Bronchial epithelial cell (primary cell): ENCODE results near the gene RASEF. TPM values are rescaled to one million over a fixed set of nuclear protein-coding genes. Genes with fewer than 3 reads are reported as not detected.
A peak's percentile ranks its signal among the peaks of the same experiment; 100 is the strongest.

Source experiments
- DNase-seq: peaks from one replicate; pipeline ENCODE4 v3.0.0-alpha.2; 2010; ENCODE audit warnings: low read depth
- FAIRE-seq: peaks from 2 replicates; lab custom pipeline; 2011; peaks lifted over from hg19 to GRCh38; lab: Jason Lieb, UNC
- H3K27me3 ChIP-seq: 2 replicates; pipeline ENCODE4 v1.5.1; 2011; ENCODE audit warnings: low read length; ENCODE audit not compliant: control insufficient read depth, insufficient read depth
- H3K36me3 ChIP-seq: 2 replicates; pipeline ENCODE4 v1.5.1; 2011; ENCODE audit warnings: low read length; ENCODE audit not compliant: control insufficient read depth, insufficient read depth
- H3K4me3 ChIP-seq: 2 replicates; pipeline ENCODE4 v1.5.1; 2011; ENCODE audit warnings: mild to moderate bottlenecking, low read depth, low read length, control low read depth
- total RNA-seq: library from RNA; depleted of rRNA; stranded (reverse); fragments of >200 nt; gene quantifications from 2 replicates; pipeline ENCODE4 v1.2.1, GENCODE V29; 2014
- TF ChIP-seq, protein P1 (sequence below): IDR thresholded peaks from 2 replicates; pipeline ENCODE4 v1.5.1; 2011; ENCODE audit warnings: mild to moderate bottlenecking, moderate library complexity, low read length, control low read depth, inconsistent platforms; ENCODE audit not compliant: insufficient read depth, severe bottlenecking

The RASEF gene
- total RNA-seq, 1 donor from 2014 or later, result 9.2 TPM

DNA sequence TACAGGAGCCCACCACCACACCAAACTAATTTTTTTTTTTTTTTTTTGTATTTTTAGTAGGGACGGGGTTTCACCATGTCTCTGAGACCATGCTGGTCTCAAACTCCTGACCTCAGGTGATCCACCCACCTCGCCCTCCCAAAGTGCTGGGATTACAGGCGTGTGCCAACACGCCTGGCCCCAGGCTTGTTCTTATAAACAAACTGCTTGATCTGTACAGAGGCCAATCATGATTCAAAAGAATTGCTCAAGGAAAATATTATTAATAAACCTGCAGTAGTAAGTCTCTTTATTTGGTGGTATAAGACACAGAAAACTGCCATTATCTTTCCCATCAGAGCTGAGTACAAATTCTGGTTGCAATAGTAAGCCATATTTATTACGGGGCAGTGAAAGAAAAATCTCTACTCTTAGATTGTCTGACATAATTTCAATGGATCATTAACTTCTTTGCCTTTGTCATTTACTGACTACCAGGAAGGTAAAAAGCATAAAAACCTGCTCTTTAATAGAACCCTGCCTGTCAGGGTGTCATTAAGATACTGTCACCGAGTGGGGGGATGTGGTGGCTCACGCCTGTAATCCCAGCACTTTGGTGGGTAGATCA is 33.3 kb downstream of the RASEF start:
- no peak for FAIRE-seq
- peak; percentile 80 for DNase-seq

DNA sequence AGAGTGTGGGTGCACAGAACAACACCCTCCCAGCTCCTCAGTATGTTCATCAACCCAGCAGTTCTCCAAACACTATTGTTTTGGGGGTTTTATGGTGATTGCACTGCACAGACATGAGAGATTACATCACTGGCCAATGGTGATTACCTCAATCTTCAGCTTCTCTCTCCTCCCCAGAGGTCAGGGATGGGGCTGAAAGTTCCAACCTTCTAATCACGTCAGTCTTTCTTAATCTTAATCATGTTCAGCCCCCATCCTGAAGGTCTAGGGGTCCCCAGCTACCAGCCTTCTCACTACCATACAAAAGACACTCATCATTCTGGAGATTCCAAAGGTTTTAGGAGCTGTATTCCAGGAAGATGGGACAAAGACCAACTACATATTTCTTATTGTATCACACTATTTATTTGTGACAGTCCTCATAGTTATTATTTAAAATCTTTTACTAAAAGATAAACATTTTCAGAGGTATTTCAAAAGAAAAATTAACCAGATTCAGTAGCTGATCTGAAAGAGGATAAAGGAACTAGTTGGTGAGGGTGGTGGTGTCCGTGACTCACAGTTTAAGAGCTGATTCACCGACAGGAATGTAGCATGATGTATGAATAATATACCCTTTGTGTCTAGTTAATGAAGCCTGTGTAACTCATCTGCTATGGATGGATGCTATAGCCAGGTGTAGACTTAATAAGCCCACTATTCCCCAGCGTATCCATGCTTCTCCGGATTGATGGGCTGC is 35.6 kb downstream of the RASEF start:
- TF ChIP-seq, protein P1, sequence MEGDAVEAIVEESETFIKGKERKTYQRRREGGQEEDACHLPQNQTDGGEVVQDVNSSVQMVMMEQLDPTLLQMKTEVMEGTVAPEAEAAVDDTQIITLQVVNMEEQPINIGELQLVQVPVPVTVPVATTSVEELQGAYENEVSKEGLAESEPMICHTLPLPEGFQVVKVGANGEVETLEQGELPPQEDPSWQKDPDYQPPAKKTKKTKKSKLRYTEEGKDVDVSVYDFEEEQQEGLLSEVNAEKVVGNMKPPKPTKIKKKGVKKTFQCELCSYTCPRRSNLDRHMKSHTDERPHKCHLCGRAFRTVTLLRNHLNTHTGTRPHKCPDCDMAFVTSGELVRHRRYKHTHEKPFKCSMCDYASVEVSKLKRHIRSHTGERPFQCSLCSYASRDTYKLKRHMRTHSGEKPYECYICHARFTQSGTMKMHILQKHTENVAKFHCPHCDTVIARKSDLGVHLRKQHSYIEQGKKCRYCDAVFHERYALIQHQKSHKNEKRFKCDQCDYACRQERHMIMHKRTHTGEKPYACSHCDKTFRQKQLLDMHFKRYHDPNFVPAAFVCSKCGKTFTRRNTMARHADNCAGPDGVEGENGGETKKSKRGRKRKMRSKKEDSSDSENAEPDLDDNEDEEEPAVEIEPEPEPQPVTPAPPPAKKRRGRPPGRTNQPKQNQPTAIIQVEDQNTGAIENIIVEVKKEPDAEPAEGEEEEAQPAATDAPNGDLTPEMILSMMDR, result no peak
- Histone ChIP-seq H3K36me3 (no peaks in the 10 kb centered on the region), H3K27me3 (no peaks in the 10 kb centered on the region), H3K4me3 (no peak overlapping the region)
- DNase-seq (peak; percentile 96), FAIRE-seq (no peak)

More for the DNA sequence above, 33.3 kb downstream of the RASEF start:
- TF ChIP-seq, protein P1, result no peak
- Histone ChIP-seq H3K27me3 (no peaks in the 10 kb centered on the region), H3K4me3 (no peak overlapping the region), H3K36me3 (no peaks in the 10 kb centered on the region)

DNA sequence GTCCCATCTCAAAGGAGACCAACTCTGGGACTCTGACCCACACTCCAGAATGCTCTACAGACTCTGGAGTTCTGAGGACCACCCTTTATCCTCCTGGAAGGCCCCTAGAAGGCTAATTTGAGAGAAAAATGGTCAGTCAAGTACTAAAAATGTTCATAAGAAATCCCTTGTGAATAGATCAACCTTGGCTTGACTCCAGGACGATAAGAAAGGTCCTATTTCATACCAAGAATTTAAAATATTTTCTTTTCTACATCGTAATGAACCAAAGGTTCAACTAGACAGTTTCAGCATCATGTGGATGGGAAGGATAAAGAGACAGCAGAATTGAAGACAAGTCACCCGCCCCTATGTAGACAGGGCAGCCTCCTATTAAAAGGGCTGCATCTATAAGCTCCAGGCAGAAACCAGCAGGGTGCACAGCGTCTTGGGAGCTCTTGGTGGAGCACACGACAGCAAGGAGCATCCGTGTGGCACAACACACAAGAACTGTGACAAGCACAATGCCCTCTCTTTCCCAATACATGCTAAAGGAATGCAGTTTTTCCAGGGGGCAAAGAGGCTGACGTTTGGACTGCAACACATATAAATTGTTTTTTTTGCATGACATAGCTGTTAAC is 38.3 kb downstream of the RASEF start:
- FAIRE-seq (no peak), DNase-seq (no peak)
- Histone ChIP-seq H3K27me3 (no peaks in the 10 kb centered on the region), H3K4me3 (no peak overlapping the region), H3K36me3 (no peaks in the 10 kb centered on the region)
- TF ChIP-seq, protein P1, result no peak

DNA sequence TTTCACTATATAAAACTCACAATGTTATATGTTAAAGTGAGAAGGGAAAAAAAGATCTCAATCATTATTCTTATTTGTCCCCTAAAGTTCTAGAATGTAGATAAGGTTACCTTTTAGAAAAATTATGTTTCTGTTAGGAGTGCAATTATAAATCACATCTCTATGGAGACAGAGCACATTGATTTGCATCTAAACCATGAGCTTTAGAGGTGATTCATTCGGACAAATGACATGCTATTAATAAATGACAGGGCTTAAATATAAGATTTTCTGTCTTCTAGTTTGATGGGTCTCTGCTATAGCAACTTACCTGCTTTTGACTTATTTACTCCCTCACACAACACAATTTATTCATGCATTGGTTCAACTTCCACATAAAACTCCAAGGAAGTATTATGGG is 39.8 kb downstream of the RASEF start:
- FAIRE-seq (no peak), DNase-seq (no peak)
- TF ChIP-seq, protein P1, result no peak
- Histone ChIP-seq H3K36me3 (no peaks in the 10 kb centered on the region), H3K4me3 (no peak overlapping the region), H3K27me3 (no peaks in the 10 kb centered on the region)

DNA sequence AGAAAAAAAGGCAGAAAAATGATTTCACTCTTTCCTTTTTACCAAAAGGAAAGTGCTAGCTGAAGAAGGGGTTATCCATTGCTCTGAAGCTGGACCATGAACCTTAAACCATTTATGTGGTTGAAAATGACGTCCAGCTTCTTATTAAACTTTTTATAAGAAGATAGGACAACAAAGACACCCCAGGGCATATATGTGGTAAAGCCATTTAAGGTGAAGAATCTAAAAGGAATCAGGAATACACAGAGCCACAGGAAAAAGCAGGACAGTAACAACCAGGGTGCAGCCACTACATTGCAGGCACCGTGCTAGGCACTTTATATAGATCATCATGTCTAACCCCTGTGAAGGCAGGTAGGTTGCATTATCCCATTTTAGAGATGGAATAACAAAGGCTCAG is 42.1 kb downstream of the RASEF start:
- H3K4me3 ChIP-seq, result no peak overlapping the region
- TF ChIP-seq, protein P1, result no peak
- H3K36me3 ChIP-seq, result no peaks in the 10 kb centered on the region
- H3K27me3 ChIP-seq, result no peaks in the 10 kb centered on the region
- no peak for DNase-seq
- no peak for FAIRE-seq
